Vagina (tissue), 2 donors: ENCODE data around the gene TSNAXIP1.

Source experiments
- CTCF ChIP-seq, 3 experiments: fragments of 450-650 bp in 2 of 3; fragments of 200-600 bp in 1 of 3; sonication (generic) in 1 of 3; IDR thresholded peaks; one replicate each; pipeline ENCODE4 v1.5.1; 2017 to 2019; ENCODE audit warnings: antibody characterized with exemption in 3 of 3, mild to moderate bottlenecking in 2 of 3, moderate library complexity in 2 of 3
- POLR2A ChIP-seq, 2 donors: fragments of 450-650 bp; IDR thresholded peaks; one replicate each; pipeline ENCODE4 v1.6.1; 2017; ENCODE audit warnings: antibody characterized with exemption in 2 of 2, mild to moderate bottlenecking in 2 of 2, moderate library complexity in 2 of 2

GRCh38 chr16:67781565-67781921, 25.1 kb upstream of the TSNAXIP1 start:
- TF ChIP-seq POLR2A (IDR thresholded peaks at IDR 0.05), result no peak
- no peak for TF ChIP-seq CTCF (IDR thresholded peaks at IDR 0.05)
